ENCODE measurements around the gene TEX48.

TEX48 gene

GRCh38 chr9:114666851-114667250 lies 15.1 kb downstream of the TEX48 start:
- DNase-seq (ENCODE audit: low read depth): no peak
- H3K4me3 ChIP-seq (ENCODE audit: control insufficient read depth, low read depth, low read length): no peak overlapping the region
- TF ChIP-seq CTCF (IDR thresholded peaks at IDR 0.05; ENCODE audit: control insufficient read depth, insufficient read depth, low read depth, low read length, missing control alignments): no peak

- DNase-seq (ENCODE audit: low read depth): no peak
- no peak for TF ChIP-seq CTCF (IDR thresholded peaks at IDR 0.05; ENCODE audit: control insufficient read depth, insufficient read depth, low read depth, low read length, missing control alignments)
- H3K4me3 ChIP-seq (ENCODE audit: control insufficient read depth, low read depth, low read length): no peak overlapping the region
Observed at GRCh38 chr9:114666401-114666800, 15.6 kb downstream of the TEX48 start.

GRCh38 chr9:114664181-114664580 lies 17.8 kb downstream of the TEX48 start:
- DNase-seq (ENCODE audit: low read depth): no peak
- TF ChIP-seq CTCF (IDR thresholded peaks at IDR 0.05; ENCODE audit: control insufficient read depth, insufficient read depth, low read depth, low read length, missing control alignments): no peak
- H3K4me3 ChIP-seq (ENCODE audit: control insufficient read depth, low read depth, low read length): no peak overlapping the region

- DNase-seq (ENCODE audit: low read depth): no peak
- no peak overlapping the region for H3K4me3 ChIP-seq (ENCODE audit: control insufficient read depth, low read depth, low read length)
- peak; percentile 87 for TF ChIP-seq CTCF (IDR thresholded peaks at IDR 0.05; ENCODE audit: control insufficient read depth, insufficient read depth, low read depth, low read length, missing control alignments)
Observed at GRCh38 chr9:114662081-114662989, 19.7 kb downstream of the TEX48 start.

GRCh38 chr9:114657705-114658104 lies 24.3 kb downstream of the TEX48 start, which contains the start of gene TEX53:
Gene TEX53 (minus strand): TSS chr9:114657805. CDS start chr9:114657774, 31 bp downstream.
- no peak for TF ChIP-seq CTCF (IDR thresholded peaks at IDR 0.05; ENCODE audit: control insufficient read depth, insufficient read depth, low read depth, low read length, missing control alignments)
- no peak within 1 kb of the TSS for H3K4me3 ChIP-seq (ENCODE audit: control insufficient read depth, low read depth, low read length)
- DNase-seq (ENCODE audit: low read depth): no peak

- DNase-seq (ENCODE audit: low read depth): no peak
- no peak for TF ChIP-seq CTCF (IDR thresholded peaks at IDR 0.05; ENCODE audit: control insufficient read depth, insufficient read depth, low read depth, low read length, missing control alignments)
- no peak overlapping the region for H3K4me3 ChIP-seq (ENCODE audit: control insufficient read depth, low read depth, low read length)
Observed at GRCh38 chr9:114656301-114656700, 25.7 kb downstream of the TEX48 start.
